ENCODE measurements around the gene CAMP. TPM values are rescaled to one million over a fixed set of nuclear protein-coding genes. Genes with fewer than 3 reads are reported as not detected.
A peak's percentile ranks its signal among the peaks of the same experiment; 100 is the strongest.
"Not testable (repeated sequence)": the region's sequence is repeated elsewhere in the genome, so short reads cannot be mapped to it uniquely, and the experiment has no call there.

CAMP gene
- total RNA-seq (2014; rRNA removed; shearing (Covaris generic)): not detected in 2 replicates

- peak; percentile 84 for DNase-seq (ENCODE audit: low read depth)
Observed at GRCh38 chr3:48222616-48223513, at the start of gene CAMP. Gene CAMP, plus strand, starts transcription at chr3:48223495. Its CDS starts 17 bp downstream, at chr3:48223512.

GRCh38 chr3:48178072-48178471, 45.2 kb upstream of the CAMP start:
- DNase-seq (ENCODE audit: low read depth): no peak

- DNase-seq (ENCODE audit: low read depth): no peak
Observed at GRCh38 chr3:48180021-48180420, 43.3 kb upstream of the CAMP start.

- no peak for DNase-seq (ENCODE audit: low read depth)
Observed at GRCh38 chr3:48180531-48181253, 42.6 kb upstream of the CAMP start.

- no peak for DNase-seq (ENCODE audit: low read depth)
Observed at GRCh38 chr3:48184299-48184698, 39.0 kb upstream of the CAMP start.

GRCh38 chr3:48185129-48185528, 38.2 kb upstream of the CAMP start:
- DNase-seq (ENCODE audit: low read depth): no peak

- DNase-seq (ENCODE audit: low read depth): peak; percentile 24
Observed at GRCh38 chr3:48186631-48187300, 36.5 kb upstream of the CAMP start.

GRCh38 chr3:48187301-48187578, 36.1 kb upstream of the CAMP start:
- peak; percentile 19 for DNase-seq (ENCODE audit: low read depth)

GRCh38 chr3:48187579-48188265, 35.6 kb upstream of the CAMP start:
- DNase-seq (ENCODE audit: low read depth): no peak

GRCh38 chr3:48188266-48189201, 34.8 kb upstream of the CAMP start, which contains the start of gene CDC25A:
Gene CDC25A, minus strand, starts transcription at chr3:48188417. Its CDS starts 470 bp downstream, at chr3:48187947.
- peak; percentile 99 for DNase-seq (ENCODE audit: low read depth)

GRCh38 chr3:48189321-48189720, 34.0 kb upstream of the CAMP start:
- DNase-seq (ENCODE audit: low read depth): no peak

- no peak for DNase-seq (ENCODE audit: low read depth)
Observed at GRCh38 chr3:48190911-48191310, 32.4 kb upstream of the CAMP start.

GRCh38 chr3:48194446-48195071, 28.7 kb upstream of the CAMP start:
- DNase-seq (ENCODE audit: low read depth): peak; percentile 57

GRCh38 chr3:48196611-48197010, 26.7 kb upstream of the CAMP start:
- DNase-seq (ENCODE audit: low read depth): no peak

- no peak for DNase-seq (ENCODE audit: low read depth)
Observed at GRCh38 chr3:48199117-48199516, 24.2 kb upstream of the CAMP start.

- DNase-seq (ENCODE audit: low read depth): no peak
Observed at GRCh38 chr3:48202632-48203031, 20.7 kb upstream of the CAMP start.

- DNase-seq (ENCODE audit: low read depth): no peak
Observed at GRCh38 chr3:48208076-48208475, 15.2 kb upstream of the CAMP start.

- DNase-seq (ENCODE audit: low read depth): no peak
Observed at GRCh38 chr3:48209445-48209844, 13.8 kb upstream of the CAMP start.

GRCh38 chr3:48210534-48210933, 12.8 kb upstream of the CAMP start:
- DNase-seq (ENCODE audit: low read depth): not testable (repeated sequence)

- DNase-seq (ENCODE audit: low read depth): not testable (repeated sequence)
Observed at GRCh38 chr3:48211776-48212175, 11.5 kb upstream of the CAMP start.
